Sigmoid colon (tissue), 7 donors: Measurements from ENCODE around the gene TEX44. TPM values are rescaled to one million over a fixed set of nuclear protein-coding genes. Genes with fewer than 3 reads are reported as not detected.

Source experiments
- DNase-seq: peaks from one replicate; pipeline ENCODE4 v3.0.0-alpha.2; 2019
- H3K27ac ChIP-seq, 4 donors: fragments of 200-600 bp; sonication (generic); one replicate each; pipeline ENCODE4 v1.5.1; 2016 to 2019; ENCODE audit warnings: mild to moderate bottlenecking in 1 of 4
- H3K27me3 ChIP-seq, 3 donors: fragments of 200-600 bp; sonication (generic); one replicate each; pipeline ENCODE4 v1.5.1; 2019; ENCODE audit warnings: mild to moderate bottlenecking in 1 of 3
- H3K36me3 ChIP-seq, 4 donors: fragments of 200-600 bp; sonication (generic); one replicate each; pipeline ENCODE4 v1.5.1; 2016 to 2019
- H3K4me1 ChIP-seq, 4 donors: fragments of 200-600 bp; sonication (generic); one replicate each; pipeline ENCODE4 v1.5.1; 2017 to 2019
- H3K4me3 ChIP-seq, 4 donors: fragments of 200-600 bp; sonication (generic); one replicate each; pipeline ENCODE4 v1.5.1; 2017 to 2019; ENCODE audit warnings: mild to moderate bottlenecking in 2 of 4, moderate library complexity in 1 of 4
- H3K9me3 ChIP-seq, 4 donors: fragments of 200-600 bp in 3 of 4; sonication (generic) in 3 of 4; one replicate each; pipeline versions ENCODE4 v1.5.1 to v1.6.1; 2013 to 2019
- CTCF ChIP-seq, 4 experiments: fragments of 450-650 bp in 3 of 4; fragments of 200-600 bp in 1 of 4; IDR thresholded peaks; one replicate each; pipeline ENCODE4 v1.5.1; 2016 to 2019; ENCODE audit warnings: antibody characterized with exemption in 4 of 4, mild to moderate bottlenecking in 3 of 4, moderate library complexity in 2 of 4
- EP300 ChIP-seq, 4 donors: sonication (generic); formaldehyde crosslinking; IDR thresholded peaks; one replicate each; pipeline ENCODE4 v1.6.1; 2017; ENCODE audit warnings: antibody characterized with exemption in 4 of 4
- POLR2A ChIP-seq, 2 donors: fragments of 450-650 bp; IDR thresholded peaks; one replicate each; pipeline ENCODE4 v1.6.1; 2016; ENCODE audit warnings: antibody characterized with exemption in 2 of 2, mild to moderate bottlenecking in 2 of 2, moderate library complexity in 2 of 2
- POLR2AphosphoS5 ChIP-seq, 4 donors: sonication (generic); formaldehyde crosslinking; IDR thresholded peaks; one replicate each; pipeline ENCODE4 v1.6.1; 2017; ENCODE audit warnings: antibody characterized with exemption in 4 of 4
- WGBS, 2 donors: extraction: QIAGEN DNeasy Blood & Tissue Kit; methylation state at CpG; one replicate each; pipeline ENCODE4 v1.1.7; 2013; 5-methylcytosine and 5-hydroxymethylcytosine counted together
- intact Hi-C: fragments of 100-400 bp; cut with DNase I; formaldehyde crosslinking; loops from one replicate; pipeline ENCODE4 v1.15.1; 2023
- polyA plus RNA-seq, 3 donors: library from polyadenylated mRNA; stranded (reverse); fragments of 200-250 nt; gene quantifications; one replicate each; pipeline ENCODE4 v1.2.3, GENCODE V29; 2013
- total RNA-seq, 4 donors: library from RNA; depleted of rRNA; stranded (reverse); fragments of >200 nt; gene quantifications; one replicate each; pipeline ENCODE4 v1.1.0, GENCODE V29; 2016
- donor health status: healthy with polysubstance abuse.
- donor health status: Bipolar disorder and iron deficiency.
- donor health status: healthy.

The TEX44 gene
- total and polyA plus RNA-seq, 7 donors = not detected

GRCh38 chr2:231600619-231601355 is 8.1 kb downstream of the TEX44 start:
- Histone ChIP-seq H3K27ac (peak overlapping the region; percentile 98 to 100 (median 99)), H3K36me3 (no peaks in the 10 kb centered on the region), H3K9me3 (no peaks in the 10 kb centered on the region), H3K4me1 (peaks cover 2 to 57% (median 44%) of the 10 kb centered on the region in 4 donors), H3K4me3 (no peak overlapping the region), H3K27me3 (no peaks in the 10 kb centered on the region)
- DNase-seq = no peak
- intact Hi-C loops = loop anchor here (2.0 to 5.0 kb wide), 2 partner anchors 38 to 138 kb away; partner anchors contain the start of gene NCL
- 70 to 79% methylated on average over 11 of the region's 11 CpGs for WGBS, 2 donors
- TF ChIP-seq EP300 (IDR thresholded peaks at IDR 0.05) (no peak), POLR2AphosphoS5 (IDR thresholded peaks at IDR 0.05) (no peak), CTCF (IDR thresholded peaks at IDR 0.05) (no peak), POLR2A (IDR thresholded peaks at IDR 0.05) (no peak)

- H3K4me1 ChIP-seq = peaks cover 2 to 65% (median 50%) of the 10 kb centered on the region in 4 donors
- no peak for TF ChIP-seq POLR2A (IDR thresholded peaks at IDR 0.05)
- TF ChIP-seq CTCF (IDR thresholded peaks at IDR 0.05) = peak; percentile 61 to 83 (median 76)
- 25 to 31% methylated on average over 12 of the region's 12 CpGs for WGBS, 2 donors
- no peaks in the 10 kb centered on the region for H3K27me3 ChIP-seq
- intact Hi-C loops = loop anchor here (2.0 to 5.0 kb wide), 2 partner anchors 39 to 139 kb away; partner anchors contain the start of gene NCL
- H3K27ac ChIP-seq = peak overlapping the region; percentile 98 to 100 (median 99)
- H3K4me3 ChIP-seq = no peak overlapping the region
- peak; percentile 90 for DNase-seq
- H3K36me3 ChIP-seq = no peaks in the 10 kb centered on the region
- H3K9me3 ChIP-seq = no peaks in the 10 kb centered on the region
These were observed 8.9 kb downstream of the TEX44 start for GRCh38 chr2:231601356-231602229.

GRCh38 chr2:231602859-231603467 is 10.3 kb downstream of the TEX44 start:
- intact Hi-C loops = loop anchor here (5.0 kb wide), 1 partner anchor 141 kb away; the partner anchor contains the start of gene NCL
- TF ChIP-seq EP300 (IDR thresholded peaks at IDR 0.05) (no peak), POLR2AphosphoS5 (IDR thresholded peaks at IDR 0.05) (no peak), POLR2A (IDR thresholded peaks at IDR 0.05) (no peak), CTCF (IDR thresholded peaks at IDR 0.05) (no peak)
- H3K4me1 ChIP-seq = peaks cover 2 to 68% (median 51%) of the 10 kb centered on the region in 4 donors
- no peak for DNase-seq
- no peaks in the 10 kb centered on the region for H3K9me3 ChIP-seq
- no peak overlapping the region for H3K4me3 ChIP-seq
- H3K36me3 ChIP-seq = no peaks in the 10 kb centered on the region
- H3K27me3 ChIP-seq = no peaks in the 10 kb centered on the region
- H3K27ac ChIP-seq = peak overlapping the region; percentile 98 to 100 (median 99)
- 57 to 66% methylated on average over 6 of the region's 6 CpGs for WGBS, 2 donors

GRCh38 chr2:231604101-231604684 is 11.5 kb downstream of the TEX44 start:
- intact Hi-C loops = loop anchor here (2.0 to 5.0 kb wide), 2 partner anchors 89 to 142 kb away; partner anchors contain the start of gene NCL
- H3K36me3 ChIP-seq = no peaks in the 10 kb centered on the region
- H3K27me3 ChIP-seq = no peaks in the 10 kb centered on the region
- WGBS, 2 donors = 4 to 12% methylated on average over 40 of the region's 40 CpGs
- peaks cover 2 to 68% (median 51%) of the 10 kb centered on the region in 4 donors for H3K4me1 ChIP-seq
- peak overlapping the region; percentile 98 to 100 (median 99) for H3K27ac ChIP-seq
- H3K4me3 ChIP-seq = peak overlapping the region; percentile 51 to 62 (median 58)
- TF ChIP-seq POLR2A (IDR thresholded peaks at IDR 0.05) = peak; percentile 15 to 30
- no peak for TF ChIP-seq CTCF (IDR thresholded peaks at IDR 0.05)
- TF ChIP-seq POLR2AphosphoS5 (IDR thresholded peaks at IDR 0.05) = peak in 3 of 4 donors; percentile 30 to 86 (median 70)
- peak; percentile 89 for DNase-seq
- H3K9me3 ChIP-seq = no peaks in the 10 kb centered on the region
